Lower leg skin (tissue), 3 donors: ENCODE measurements around the gene GZMM.

Experiments used
- POLR2A ChIP-seq, 2 donors: fragments of 450-650 bp; IDR thresholded peaks; one replicate each; pipeline ENCODE4 v1.6.1; 2016 to 2017; ENCODE audit warnings: antibody characterized with exemption in 2 of 2, mild to moderate bottlenecking in 1 of 2, moderate library complexity in 1 of 2
- TF ChIP-seq, protein P1 (sequence below), 3 donors: fragments of 450-650 bp; IDR thresholded peaks; one replicate each; pipeline ENCODE4 v1.5.1; 2016; ENCODE audit warnings: antibody characterized with exemption in 3 of 3, mild to moderate bottlenecking in 3 of 3, moderate library complexity in 2 of 3

DNA sequence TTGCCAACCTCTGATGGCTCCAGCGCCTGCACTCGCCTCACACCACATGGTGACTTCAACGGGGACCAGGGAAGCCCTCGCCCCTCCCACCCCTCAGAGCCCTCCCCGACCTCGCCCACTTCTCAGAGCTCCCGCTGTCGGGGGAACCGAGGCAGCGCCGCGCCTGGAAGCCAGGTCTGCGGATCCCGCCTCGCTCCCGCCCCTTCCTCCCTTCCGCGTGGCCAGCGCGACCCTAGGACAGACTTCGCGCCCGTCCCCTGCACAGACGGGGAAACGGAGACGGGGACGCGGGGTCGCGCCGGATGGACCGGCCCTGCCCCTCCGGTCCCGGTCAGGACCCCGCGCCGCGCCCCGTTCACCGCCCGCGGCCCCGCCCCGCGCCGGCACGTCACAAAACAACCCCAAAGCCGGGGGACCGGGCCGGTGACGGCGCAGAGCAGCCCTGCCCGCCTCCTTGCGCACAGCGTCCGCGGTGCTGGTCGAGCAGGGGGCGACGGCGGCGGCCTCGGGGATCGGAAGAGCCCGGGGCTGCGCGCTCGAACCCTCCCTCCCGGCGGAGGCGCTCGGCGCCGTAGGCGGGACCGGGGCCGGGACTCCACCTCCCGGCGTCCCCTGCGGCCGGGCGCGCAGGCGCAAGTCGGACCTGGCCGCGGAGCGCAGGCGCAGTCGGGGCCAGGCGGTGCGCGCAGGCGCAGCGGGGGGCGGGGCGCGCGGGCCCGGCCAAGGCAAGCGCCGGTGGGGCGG is 12.7 kb upstream of the GZMM start:
- TF ChIP-seq, protein P1, sequence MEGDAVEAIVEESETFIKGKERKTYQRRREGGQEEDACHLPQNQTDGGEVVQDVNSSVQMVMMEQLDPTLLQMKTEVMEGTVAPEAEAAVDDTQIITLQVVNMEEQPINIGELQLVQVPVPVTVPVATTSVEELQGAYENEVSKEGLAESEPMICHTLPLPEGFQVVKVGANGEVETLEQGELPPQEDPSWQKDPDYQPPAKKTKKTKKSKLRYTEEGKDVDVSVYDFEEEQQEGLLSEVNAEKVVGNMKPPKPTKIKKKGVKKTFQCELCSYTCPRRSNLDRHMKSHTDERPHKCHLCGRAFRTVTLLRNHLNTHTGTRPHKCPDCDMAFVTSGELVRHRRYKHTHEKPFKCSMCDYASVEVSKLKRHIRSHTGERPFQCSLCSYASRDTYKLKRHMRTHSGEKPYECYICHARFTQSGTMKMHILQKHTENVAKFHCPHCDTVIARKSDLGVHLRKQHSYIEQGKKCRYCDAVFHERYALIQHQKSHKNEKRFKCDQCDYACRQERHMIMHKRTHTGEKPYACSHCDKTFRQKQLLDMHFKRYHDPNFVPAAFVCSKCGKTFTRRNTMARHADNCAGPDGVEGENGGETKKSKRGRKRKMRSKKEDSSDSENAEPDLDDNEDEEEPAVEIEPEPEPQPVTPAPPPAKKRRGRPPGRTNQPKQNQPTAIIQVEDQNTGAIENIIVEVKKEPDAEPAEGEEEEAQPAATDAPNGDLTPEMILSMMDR (IDR thresholded peaks at IDR 0.05), result no peak
- no peak for TF ChIP-seq POLR2A (IDR thresholded peaks at IDR 0.05)
